NCI-H128 (cell line): ENCODE measurements around the gene SENP8.

Experiments
- DNase-seq: peaks from one replicate; lab custom pipeline; 2025; ENCODE audit not compliant: unreplicated experiment; lab: John Stamatoyannopoulos, UW

The SENP8 gene

GRCh38 chr15:72174551-72175165 is 56.5 kb downstream of the SENP8 start:
- no peak for DNase-seq

- no peak for DNase-seq
Measured at GRCh38 chr15:72175186-72176044, 57.2 kb downstream of the SENP8 start.

- DNase-seq, result no peak
Measured at GRCh38 chr15:72176159-72176558, 58.0 kb downstream of the SENP8 start.

- DNase-seq, result no peak
Measured at GRCh38 chr15:72176743-72177142, 58.5 kb downstream of the SENP8 start.

GRCh38 chr15:72178976-72179585 is 60.9 kb downstream of the SENP8 start:
- no peak for DNase-seq

- no peak for DNase-seq
Measured at GRCh38 chr15:72179950-72180581, 61.9 kb downstream of the SENP8 start.

- DNase-seq, result no peak
Measured at GRCh38 chr15:72180761-72181324, 62.6 kb downstream of the SENP8 start.

- DNase-seq, result no peak
Measured at GRCh38 chr15:72182244-72182643, 64.0 kb downstream of the SENP8 start.

GRCh38 chr15:72182673-72183072 is 64.5 kb downstream of the SENP8 start:
- DNase-seq, result no peak

- DNase-seq, result no peak
Measured at GRCh38 chr15:72183781-72184164, 65.6 kb downstream of the SENP8 start.

- no peak for DNase-seq
Measured at GRCh38 chr15:72184165-72184811, 66.1 kb downstream of the SENP8 start.

- DNase-seq, result no peak
Measured at GRCh38 chr15:72189250-72189902, 71.2 kb downstream of the SENP8 start.

- no peak for DNase-seq
Measured at GRCh38 chr15:72192416-72192815, 74.2 kb downstream of the SENP8 start.
